Neural crest cell (in vitro differentiated cells): ENCODE measurements around the gene MZB1. TPM values are rescaled to one million over a fixed set of nuclear protein-coding genes. Genes with fewer than 3 reads are reported as not detected.

Source experiments
- DNase-seq: peaks from one replicate; pipeline ENCODE4 v3.0.0; 2021; ENCODE audit warnings: low read depth, mixed read lengths, low spot score
- H3K27ac Mint-ChIP-seq: one replicate; pipeline ENCODE4 v1.8.0; 2021; ENCODE audit warnings: mild to moderate bottlenecking, mixed read lengths; ENCODE audit not compliant: unreplicated experiment
- H3K27me3 Mint-ChIP-seq: 2 replicates; pipeline ENCODE4 v1.8.0; 2021; ENCODE audit warnings: low read depth, mild to moderate bottlenecking, mixed read lengths
- H3K36me3 Mint-ChIP-seq: 2 replicates; pipeline ENCODE4 v1.8.0; 2021; ENCODE audit warnings: low read depth, mild to moderate bottlenecking, mixed read lengths
- H3K4me1 Mint-ChIP-seq: 2 replicates; pipeline ENCODE4 v1.8.0; 2021; ENCODE audit warnings: mixed read lengths
- H3K4me3 Mint-ChIP-seq: one replicate; pipeline ENCODE4 v1.8.0; 2021; ENCODE audit warnings: mild to moderate bottlenecking, mixed read lengths
- H3K9me3 Mint-ChIP-seq: 2 replicates; pipeline ENCODE4 v1.8.0; 2021; ENCODE audit warnings: mixed read lengths
- total RNA-seq: library from RNA; stranded (reverse); gene quantifications from 2 replicates; pipeline ENCODE4 v1.2.1, GENCODE V29; 2021
- TF ChIP-seq, protein P1 (sequence below): fragments of 200-600 bp; sonication (generic); conservative IDR thresholded peaks from 2 replicates; pipeline ENCODE4 v1.5.0; 2021; ENCODE audit warnings: antibody characterized with exemption, mild to moderate bottlenecking

MZB1 gene
- total RNA-seq, 1 donor from 2014 or later, result 0.30 TPM

DNA sequence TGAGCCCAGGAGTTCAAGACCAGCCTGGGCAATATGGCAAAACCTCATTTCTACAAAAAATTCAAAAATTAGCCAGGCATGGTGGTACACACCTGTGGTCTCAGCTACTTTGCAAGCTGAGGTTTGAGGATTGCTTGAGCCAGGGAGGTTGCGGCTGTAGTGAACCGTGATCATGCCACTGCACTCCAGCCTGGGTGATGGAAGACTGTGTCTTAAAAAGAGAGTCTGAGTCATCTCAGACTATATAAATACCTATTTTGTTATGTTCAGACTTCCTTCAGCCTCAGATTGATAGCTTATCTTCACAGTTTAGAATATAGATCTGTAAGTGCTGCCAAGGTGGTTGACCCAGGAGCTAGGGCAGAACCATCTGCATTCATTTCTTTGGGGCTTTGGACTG, 49.7 kb downstream of the MZB1 start:
- Mint-ChIP-seq H3K9me3 (no peaks in the 10 kb centered on the region), H3K27ac (no peak overlapping the region), H3K27me3 (peaks cover 15% of the 10 kb centered on the region), H3K36me3 (peaks cover 7% of the 10 kb centered on the region), H3K4me1 (peaks cover 45% of the 10 kb centered on the region), H3K4me3 (peak overlapping the region; percentile 96)
- no peak for DNase-seq
- TF ChIP-seq, protein P1, sequence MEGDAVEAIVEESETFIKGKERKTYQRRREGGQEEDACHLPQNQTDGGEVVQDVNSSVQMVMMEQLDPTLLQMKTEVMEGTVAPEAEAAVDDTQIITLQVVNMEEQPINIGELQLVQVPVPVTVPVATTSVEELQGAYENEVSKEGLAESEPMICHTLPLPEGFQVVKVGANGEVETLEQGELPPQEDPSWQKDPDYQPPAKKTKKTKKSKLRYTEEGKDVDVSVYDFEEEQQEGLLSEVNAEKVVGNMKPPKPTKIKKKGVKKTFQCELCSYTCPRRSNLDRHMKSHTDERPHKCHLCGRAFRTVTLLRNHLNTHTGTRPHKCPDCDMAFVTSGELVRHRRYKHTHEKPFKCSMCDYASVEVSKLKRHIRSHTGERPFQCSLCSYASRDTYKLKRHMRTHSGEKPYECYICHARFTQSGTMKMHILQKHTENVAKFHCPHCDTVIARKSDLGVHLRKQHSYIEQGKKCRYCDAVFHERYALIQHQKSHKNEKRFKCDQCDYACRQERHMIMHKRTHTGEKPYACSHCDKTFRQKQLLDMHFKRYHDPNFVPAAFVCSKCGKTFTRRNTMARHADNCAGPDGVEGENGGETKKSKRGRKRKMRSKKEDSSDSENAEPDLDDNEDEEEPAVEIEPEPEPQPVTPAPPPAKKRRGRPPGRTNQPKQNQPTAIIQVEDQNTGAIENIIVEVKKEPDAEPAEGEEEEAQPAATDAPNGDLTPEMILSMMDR, result no peak

Other genes starting within 250 kb of the MZB1 start
- gene SIL1, start 191.5 kb downstream of the MZB1 start, total RNA-seq, result 13.7 and 16.0 TPM in 2 replicates
- 321 and 329 TPM in 2 replicates for gene MATR3, start 96.2 kb downstream of the MZB1 start, total RNA-seq
- 103 and 104 TPM in 2 replicates for gene PAIP2, start 48.1 kb downstream of the MZB1 start, total RNA-seq
- not detected in 2 replicates for gene SLC23A1, start 6.6 kb downstream of the MZB1 start, total RNA-seq
- gene PROB1, start 5.2 kb upstream of the MZB1 start, total RNA-seq, result 2.2 and 2.4 TPM in 2 replicates
- gene SPATA24, start 14.2 kb upstream of the MZB1 start, total RNA-seq, result 15.2 and 16.1 TPM in 2 replicates
- 27.9 and 32.5 TPM in 2 replicates for gene DNAJC18, start 49.6 kb upstream of the MZB1 start, total RNA-seq
- gene ECSCR, start 72.8 kb upstream of the MZB1 start, total RNA-seq, result not detected in 2 replicates
- gene SMIM33, start 81.1 kb upstream of the MZB1 start, total RNA-seq, result not detected in 2 replicates
- 0.23 and 0.49 TPM in 2 replicates for gene STING1, start 92.8 kb upstream of the MZB1 start, total RNA-seq
- gene UBE2D2, start 171.4 kb upstream of the MZB1 start, total RNA-seq, result 165 and 166 TPM in 2 replicates